H1 (cell line): ENCODE measurements around the gene CACNA2D3. TPM values are rescaled to one million over a fixed set of nuclear protein-coding genes. Genes with fewer than 3 reads are reported as not detected.

Source experiments
- CTCF ChIA-PET: fragments of 300-600 bp; sonication (Branson Sonifier 250); formaldehyde crosslinking; loops from one replicate; lab custom pipeline; 2021; ENCODE audit not compliant: partially characterized antibody; lab: Charles Lee
- POLR2A ChIA-PET: fragments of 300-600 bp; sonication (Branson Sonifier 250); formaldehyde crosslinking; loops from one replicate; lab custom pipeline; 2021; ENCODE audit warnings: inconsistent platforms; ENCODE audit not compliant: partially characterized antibody; lab: Charles Lee
- DNase-seq, 2 experiments: peaks; one replicate each; pipeline versions ENCODE4 v3.0.0 to v3.0.0-alpha.2; 2010 to 2022; ENCODE audit warnings: low spot score in 2 of 2, low read depth in 1 of 2, mixed read lengths in 1 of 2
- FAIRE-seq: peaks from 2 replicates; lab custom pipeline; 2011; peaks lifted over from hg19 to GRCh38; lab: Jason Lieb, UNC
- H2AFZ ChIP-seq: 2 replicates; pipeline ENCODE4 v1.8.1; 2012; ENCODE audit warnings: low read length, inconsistent platforms
- H2AK5ac ChIP-seq: 2 replicates; pipeline ENCODE4 v1.6.1; 2013; ENCODE audit warnings: low read depth, low read length
- H2BK120ac ChIP-seq: replicated peaks from 2 replicates; pipeline ENCODE3; 2013; ENCODE audit warnings: low read depth, low read length, inconsistent platforms
- H2BK12ac ChIP-seq: 2 replicates; pipeline ENCODE4 v1.6.1; 2013; ENCODE audit warnings: low read depth, low read length
- H2BK15ac ChIP-seq: 2 replicates; pipeline ENCODE4 v1.6.1; 2013; ENCODE audit warnings: low read length
- H2BK20ac ChIP-seq: 2 replicates; pipeline ENCODE4 v1.6.1; 2013; ENCODE audit warnings: low read length
- H2BK5ac ChIP-seq: 2 replicates; pipeline ENCODE4 v1.6.1; 2013; ENCODE audit warnings: low read depth, low read length
- H3K14ac ChIP-seq: 2 replicates; pipeline ENCODE4 v1.6.1; 2013; ENCODE audit warnings: inconsistent platforms; ENCODE audit not compliant: insufficient read length
- H3K18ac ChIP-seq: 2 replicates; pipeline ENCODE4 v1.6.1; 2013; ENCODE audit warnings: low read length; ENCODE audit errors: extremely low read depth
- H3K23ac ChIP-seq: 2 replicates; pipeline ENCODE4 v1.6.1; 2013; ENCODE audit warnings: inconsistent platforms; ENCODE audit not compliant: insufficient read length
- H3K23me2 ChIP-seq: 2 replicates; pipeline ENCODE4 v1.6.1; 2013; ENCODE audit warnings: low read depth, low read length
- H3K27ac ChIP-seq: 2 replicates; pipeline ENCODE4 v1.6.1; 2011; ENCODE audit warnings: low read depth, low read length, inconsistent platforms
- H3K27me3 ChIP-seq, 4 experiments: replicated peaks in 1 of 4; 1 replicate in 1 of 4; 2 replicates in 3 of 4; pipeline versions ENCODE4 v1.6.1 to v1.8.1; 2011 to 2013; ENCODE audit warnings: low read length in 3 of 4, mild to moderate bottlenecking in 3 of 4, inconsistent platforms in 2 of 4, mixed read lengths in 2 of 4, moderate library complexity in 1 of 4; ENCODE audit not compliant: control insufficient read depth in 3 of 4, insufficient read depth in 3 of 4; ENCODE audit errors: extremely low read depth in 1 of 4
- H3K36me3 ChIP-seq, 4 experiments: 2 replicates each; pipeline versions ENCODE4 v1.6.1 to v1.8.1; 2011 to 2013; ENCODE audit warnings: mild to moderate bottlenecking in 4 of 4, low read length in 3 of 4, moderate library complexity in 2 of 4, control low read depth in 1 of 4, inconsistent platforms in 1 of 4; ENCODE audit not compliant: insufficient read depth in 4 of 4, control insufficient read depth in 2 of 4
- H3K4ac ChIP-seq: replicated peaks from 2 replicates; pipeline ENCODE3; 2013; ENCODE audit warnings: low read length, low read depth, mixed read lengths, inconsistent platforms; ENCODE audit not compliant: insufficient read length
- H3K4me1 ChIP-seq, 4 experiments: replicated peaks in 1 of 4; 1 replicate in 1 of 4; 2 replicates in 3 of 4; pipeline versions ENCODE4 v1.6.1 to v1.8.1; 2011 to 2013; ENCODE audit warnings: low read length in 3 of 4, inconsistent platforms in 2 of 4, mixed read lengths in 1 of 4; ENCODE audit not compliant: insufficient read depth in 4 of 4, control insufficient read depth in 3 of 4
- H3K4me2 ChIP-seq, 2 experiments: 2 replicates each; pipeline versions ENCODE4 v1.6.1 to v1.8.1; 2011 to 2013; ENCODE audit warnings: low read depth in 2 of 2, low read length in 2 of 2, control low read depth in 1 of 2, inconsistent platforms in 1 of 2, mild to moderate bottlenecking in 1 of 2; ENCODE audit not compliant: insufficient read depth in 1 of 2
- H3K4me3 ChIP-seq, 4 experiments: fragments of 200-600, 300-600 bp in 1 of 4; sonication (generic), shearing (Covaris generic), sonication (Bioruptor Twin) in 1 of 4; 2 replicates each; pipeline versions ENCODE4 v1.5.1 to v1.8.1; 2011 to 2016; ENCODE audit warnings: low read length in 4 of 4, low read depth in 3 of 4, control low read depth in 2 of 4, inconsistent platforms in 2 of 4, mild to moderate bottlenecking in 2 of 4, mixed read lengths in 1 of 4, moderate library complexity in 1 of 4; ENCODE audit not compliant: insufficient read depth in 2 of 4; ENCODE audit errors: extremely low read depth in 1 of 4
- H3K56ac ChIP-seq: replicated peaks from 2 replicates; pipeline ENCODE3; 2013; ENCODE audit warnings: low read depth, mild to moderate bottlenecking, mixed read lengths, low read length, inconsistent platforms; ENCODE audit not compliant: insufficient read length
- H3K79me1 ChIP-seq: 2 replicates; pipeline ENCODE4 v1.6.1; 2013; ENCODE audit warnings: low read depth, low read length, control low read depth
- H3K79me2 ChIP-seq, 2 experiments: 2 replicates each; pipeline versions ENCODE4 v1.6.1 to v1.8.1; 2012 to 2013; ENCODE audit warnings: low read length in 2 of 2, mild to moderate bottlenecking in 2 of 2, inconsistent platforms in 1 of 2; ENCODE audit not compliant: insufficient read depth in 2 of 2, control insufficient read depth in 1 of 2
- H3K9ac ChIP-seq, 4 experiments: replicated peaks in 1 of 4; 1 replicate in 1 of 4; 2 replicates in 3 of 4; pipeline versions ENCODE4 v1.6.1 to v1.8.1; 2011 to 2013; ENCODE audit warnings: low read depth in 3 of 4, low read length in 3 of 4, control low read depth in 2 of 4, mild to moderate bottlenecking in 2 of 4, moderate library complexity in 2 of 4, inconsistent platforms in 1 of 4; ENCODE audit errors: extremely low read depth in 1 of 4
- H3K9me3 ChIP-seq, 2 experiments: 2 replicates each; pipeline versions ENCODE4 v1.6.1 to v1.8.1; 2012 to 2013; ENCODE audit warnings: mild to moderate bottlenecking in 2 of 2, moderate library complexity in 2 of 2, control low read depth in 1 of 2, inconsistent platforms in 1 of 2, low read depth in 1 of 2, low read length in 1 of 2, mixed read lengths in 1 of 2; ENCODE audit not compliant: insufficient read depth in 2 of 2
- H4K20me1 ChIP-seq, 2 experiments: replicated peaks in 1 of 2; 2 replicates each; pipeline versions ENCODE3 to v1.8.1; 2011 to 2013; ENCODE audit warnings: inconsistent platforms in 2 of 2, low read length in 2 of 2, mild to moderate bottlenecking in 1 of 2; ENCODE audit not compliant: insufficient read depth in 2 of 2, control insufficient read depth in 1 of 2
- H4K5ac ChIP-seq: 2 replicates; pipeline ENCODE4 v1.6.1; 2013; ENCODE audit warnings: low read length, low read depth, mixed read lengths, inconsistent platforms; ENCODE audit not compliant: insufficient read length
- H4K8ac ChIP-seq: 2 replicates; pipeline ENCODE4 v1.8.0; 2013; ENCODE audit warnings: mild to moderate bottlenecking, moderate library complexity, low read length, inconsistent platforms; ENCODE audit not compliant: insufficient read depth; ENCODE audit errors: extremely low read depth
- H4K91ac ChIP-seq: replicated peaks from 2 replicates; pipeline ENCODE3; 2013; ENCODE audit warnings: low read length, mixed read lengths, inconsistent platforms; ENCODE audit not compliant: insufficient read length
- ATF2 ChIP-seq: IDR thresholded peaks from 2 replicates; pipeline ENCODE4 v1.6.1; 2012; ENCODE audit warnings: low read length, inconsistent platforms
- CBX5 ChIP-seq: fragments of 300-800, 300-1000 bp; sonication (generic); IDR thresholded peaks from 2 replicates; pipeline ENCODE4 v1.7.1; 2016; ENCODE audit warnings: antibody characterized with exemption, low read length, low read depth
- CHD1 ChIP-seq: IDR thresholded peaks from 2 replicates; pipeline ENCODE4 v1.6.1; 2012; ENCODE audit warnings: low read depth, low read length, improper control_type of control experiment
- EP300 ChIP-seq, 2 experiments: IDR thresholded peaks; 1 replicate in 1 of 2; 2 replicates in 1 of 2; pipeline ENCODE4 v1.6.1; 2011 to 2012; ENCODE audit warnings: low read depth in 2 of 2, low read length in 2 of 2, mild to moderate bottlenecking in 2 of 2, borderline replicate concordance in 1 of 2, inconsistent platforms in 1 of 2, moderate library complexity in 1 of 2
- EZH2 ChIP-seq: fragments of 200-600 bp; sonication (generic); IDR thresholded peaks from 2 replicates; pipeline ENCODE4 v1.7.1; 2012; ENCODE audit warnings: low read depth, mild to moderate bottlenecking, moderate library complexity, low read length, inconsistent platforms; ENCODE audit not compliant: severe bottlenecking
- GABPA ChIP-seq: IDR thresholded peaks from 2 replicates; pipeline ENCODE4 v1.6.1; 2011; ENCODE audit warnings: mild to moderate bottlenecking, low read length, moderate library complexity, borderline replicate concordance; ENCODE audit not compliant: insufficient read depth
- RXRA ChIP-seq: IDR thresholded peaks from 2 replicates; pipeline ENCODE4 v1.6.1; 2011; ENCODE audit warnings: low read depth, mild to moderate bottlenecking, low read length, moderate library complexity; ENCODE audit not compliant: insufficient read depth
- YY1 ChIP-seq: IDR thresholded peaks from 2 replicates; pipeline ENCODE4 v1.6.1; 2011; ENCODE audit warnings: low read depth, mild to moderate bottlenecking, low read length
- WGBS, 2 experiments: shearing (Covaris generic) in 1 of 2; methylation state at CpG; one replicate each; pipeline versions ENCODE4 v1.1.6 to v1.1.7; 2013 to 2015; ENCODE audit warnings: low lambda C conversion rate in 2 of 2, mixed read lengths in 2 of 2, inconsistent platforms in 1 of 2, low coverage in 1 of 2, missing lambda C conversion rate in 1 of 2; ENCODE audit not compliant: insufficient replicate concordance in 2 of 2, insufficient coverage in 1 of 2, insufficient read length in 1 of 2; ENCODE audit errors: extremely low coverage in 1 of 2, missing lambda C conversion rate in 1 of 2; 5-methylcytosine and 5-hydroxymethylcytosine counted together
- polyA plus RNA-seq, 7 experiments: library from polyadenylated mRNA; depleted of rRNA in 3 of 7; stranded (reverse) in 5 of 7; unstranded in 2 of 7; fragments of >200 nt in 5 of 7; fragments of 200-250 nt in 2 of 7; gene quantifications; 1 replicate in 5 of 7; 2 replicates in 1 of 7; 4 replicates in 1 of 7; pipeline versions ENCODE4 v1.2.1 to v1.2.3, GENCODE V29; 2011 to 2013; ENCODE audit warnings: missing spikeins in 2 of 7, mixed read lengths in 2 of 7
- total RNA-seq: library from RNA; stranded (reverse); fragmentation: NEBNext Ultra II Directional; extraction: Animal tissue kit (Norgen Biotek cat#: 25700); gene quantifications from 2 replicates; pipeline ENCODE4 v1.2.1, GENCODE V29; 2021

Gene CACNA2D3
- total and polyA plus RNA-seq, 2 of the 8 experiments (the other 6 are each of a cell fraction or from before 2014, with no cell fraction given) = 1.5 to 1.8 TPM

- ChIA-PET CTCF (interaction anchor here (0.7 kb wide), 1 partner anchor 36 kb away, joined by 3 read pairs; no protein-coding TSS in a partner anchor), POLR2A (no interaction called here)
- H4K8ac ChIP-seq = no peak overlapping the region
- no peak overlapping the region for H2BK20ac ChIP-seq
- no peaks in the 10 kb centered on the region for H3K79me1 ChIP-seq
- no peak overlapping the region for H2BK15ac ChIP-seq
- no peaks in the 10 kb centered on the region for H3K36me3 ChIP-seq
- no peaks in the 10 kb centered on the region for H3K27me3 ChIP-seq
- H3K23me2 ChIP-seq = no peaks in the 10 kb centered on the region
- no peak overlapping the region for H3K4me2 ChIP-seq
- H3K4me3 ChIP-seq = no peak overlapping the region
- H3K4me1 ChIP-seq = no peaks in the 10 kb centered on the region
- no peak overlapping the region for H3K14ac ChIP-seq
- 83% methylated on average over 5 of the region's 5 CpGs; no CpG with 5 or more reads in 1 of the 2 experiments for WGBS, 2 experiments
- H3K56ac ChIP-seq = no peak overlapping the region
- H2BK120ac ChIP-seq = no peak overlapping the region
- DNase-seq (peak in 1 of 2 experiments; percentile 23), FAIRE-seq (no peak)
- H3K9me3 ChIP-seq = no peaks in the 10 kb centered on the region
- no peak overlapping the region for H3K18ac ChIP-seq
- 0 out of 2 replicates have a peak overlapping the region, but pooled peaks have one; percentile 87 for H2AFZ ChIP-seq
- H3K27ac ChIP-seq = no peak overlapping the region
- no peak overlapping the region for H4K91ac ChIP-seq
- H3K9ac ChIP-seq = no peak overlapping the region
- H2AK5ac ChIP-seq = no peak overlapping the region
- no peak overlapping the region for H2BK12ac ChIP-seq
- H3K23ac ChIP-seq = no peak overlapping the region
- H3K4ac ChIP-seq = no peak overlapping the region
- no peaks in the 10 kb centered on the region for H3K79me2 ChIP-seq
- H4K5ac ChIP-seq = no peak overlapping the region
- TF ChIP-seq CBX5 = no peak
- TF ChIP-seq GABPA = no peak
- no peak for TF ChIP-seq ATF2
- TF ChIP-seq EP300 (IDR thresholded peaks at IDR 0.05; ENCODE audit: borderline replicate concordance in 1 of 2, low read depth in 2 of 2, low read length in 2 of 2) = no peak
- no peak for TF ChIP-seq RXRA
- no peak for TF ChIP-seq EZH2
- TF ChIP-seq CHD1 = no peak
- TF ChIP-seq YY1 = no peak
- H2BK5ac ChIP-seq = no peak overlapping the region
- H4K20me1 ChIP-seq = no peaks in the 10 kb centered on the region
These were observed 106.5 kb downstream of the CACNA2D3 start for GRCh38 chr3:54228806-54229205.
